Activated T-cell treated with anti-CD3 and anti-CD28 coated beads for 4 hours (primary cell): ENCODE data around the gene ETS1.

Experiments used
- DNase-seq: peaks from one replicate; pipeline ENCODE4 v3.0.0-alpha.2; 2020

Gene ETS1

DNA sequence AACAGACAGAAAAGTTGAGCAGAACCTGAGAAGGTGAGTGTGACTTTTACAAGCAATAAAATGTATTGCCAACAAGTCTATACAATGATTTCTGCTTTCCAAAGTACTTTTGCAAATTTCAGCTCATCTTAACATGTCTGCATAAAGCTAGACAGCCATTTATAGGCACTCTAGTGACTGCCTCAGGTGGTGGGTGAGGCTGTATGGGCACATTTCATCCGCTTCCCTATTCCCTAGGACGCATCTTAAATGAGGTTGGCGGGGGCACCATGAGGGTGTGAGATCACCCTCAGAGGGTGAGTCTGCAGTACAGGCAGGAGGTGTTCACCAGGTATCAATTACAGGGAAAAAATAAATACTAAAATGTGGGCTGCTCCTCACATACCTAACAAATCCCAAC lies 110.1 kb downstream of the ETS1 start:
- no peak for DNase-seq

GRCh38 chr11:128476729-128477128 lies 110.6 kb downstream of the ETS1 start:
- DNase-seq, result no peak

DNA sequence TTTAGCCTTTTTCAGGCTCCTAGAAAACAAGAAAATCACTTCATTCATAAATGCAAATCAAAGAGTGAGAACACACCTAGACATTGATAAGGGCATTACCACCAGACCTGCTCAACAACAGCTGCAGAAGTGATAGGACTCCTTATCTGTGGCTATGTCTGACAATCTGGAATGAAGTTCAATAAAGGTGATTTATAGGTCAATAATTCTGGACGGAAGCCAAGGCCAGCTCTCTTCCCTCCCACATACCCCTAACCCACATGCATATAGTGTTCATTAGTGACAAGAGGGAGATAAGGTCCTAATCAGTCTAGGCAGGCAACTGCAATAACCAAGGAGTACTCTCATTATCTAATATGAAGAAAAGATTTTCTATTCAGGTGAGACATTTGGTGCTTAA lies 111.3 kb downstream of the ETS1 start:
- DNase-seq, result no peak

DNA sequence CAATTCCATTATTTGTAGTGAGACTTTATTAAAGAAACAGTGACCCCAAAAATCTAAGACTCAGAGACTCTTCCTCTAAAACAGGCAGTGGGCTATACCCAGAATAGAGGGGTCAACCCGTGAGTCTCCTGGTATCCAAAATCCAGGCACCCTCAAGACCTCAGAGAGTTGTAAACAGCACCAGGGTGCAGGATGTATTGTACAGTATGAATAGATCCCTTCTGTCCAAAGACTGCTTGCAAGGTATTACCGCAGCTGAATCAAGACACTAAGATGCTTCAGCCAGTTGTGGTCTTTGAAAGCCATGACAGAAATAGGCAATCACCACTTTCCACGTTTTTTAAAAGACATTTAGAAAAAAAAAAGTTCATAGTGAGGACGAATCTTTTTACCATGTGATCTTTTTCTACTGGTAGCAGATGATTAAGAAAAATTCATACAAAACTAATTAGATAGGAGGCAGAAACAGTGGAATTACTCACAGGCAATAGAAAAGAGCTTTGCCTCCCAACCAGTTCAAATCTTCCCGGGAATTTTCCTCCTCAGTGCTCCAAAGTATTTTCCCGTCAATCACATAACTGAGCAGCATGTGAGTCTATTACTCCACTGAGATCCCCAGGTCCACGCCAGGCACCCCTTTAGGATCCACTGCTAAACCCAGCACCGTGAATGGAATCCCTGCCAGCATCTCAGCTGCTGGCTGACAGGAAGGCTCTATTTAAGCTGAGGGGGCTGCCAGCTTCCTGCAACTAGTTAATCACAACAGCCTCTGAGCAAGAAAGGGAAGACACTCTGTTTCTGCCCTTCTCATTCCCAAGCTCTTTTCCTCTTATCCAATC lies 113.1 kb downstream of the ETS1 start:
- no peak for DNase-seq

- no peak for DNase-seq
Observed at GRCh38 chr11:128473636-128474035, 113.7 kb downstream of the ETS1 start.

- DNase-seq, result no peak
Observed at GRCh38 chr11:128472128-128473089, 114.9 kb downstream of the ETS1 start.

DNA sequence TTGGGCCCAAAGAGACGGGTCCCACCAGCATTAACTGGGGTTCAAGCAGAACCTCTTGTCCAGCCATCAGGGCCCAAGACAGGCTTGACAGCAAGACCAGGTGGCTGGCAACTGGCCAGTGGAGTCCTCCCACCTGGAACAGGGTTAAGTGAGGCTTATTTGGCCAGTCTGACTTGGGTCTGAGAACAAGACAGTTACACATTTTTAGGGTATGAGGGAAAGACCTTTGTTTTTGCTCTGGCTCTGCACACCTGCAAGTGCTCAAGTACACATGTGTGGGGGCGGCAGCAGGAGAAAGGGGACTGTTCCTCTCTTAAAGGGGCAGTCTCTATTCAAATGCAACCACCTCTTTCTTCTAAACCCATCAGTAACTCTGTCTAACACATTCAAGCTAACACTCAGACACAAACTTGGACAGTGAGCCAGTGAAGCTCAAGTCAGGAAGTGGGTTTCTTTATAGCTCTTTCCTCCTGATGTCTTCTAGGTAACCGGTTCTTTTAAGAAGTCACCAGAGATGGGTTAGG lies 116.2 kb downstream of the ETS1 start:
- no peak for DNase-seq

- no peak for DNase-seq
Observed at GRCh38 chr11:128470081-128470480, 117.3 kb downstream of the ETS1 start.

DNA sequence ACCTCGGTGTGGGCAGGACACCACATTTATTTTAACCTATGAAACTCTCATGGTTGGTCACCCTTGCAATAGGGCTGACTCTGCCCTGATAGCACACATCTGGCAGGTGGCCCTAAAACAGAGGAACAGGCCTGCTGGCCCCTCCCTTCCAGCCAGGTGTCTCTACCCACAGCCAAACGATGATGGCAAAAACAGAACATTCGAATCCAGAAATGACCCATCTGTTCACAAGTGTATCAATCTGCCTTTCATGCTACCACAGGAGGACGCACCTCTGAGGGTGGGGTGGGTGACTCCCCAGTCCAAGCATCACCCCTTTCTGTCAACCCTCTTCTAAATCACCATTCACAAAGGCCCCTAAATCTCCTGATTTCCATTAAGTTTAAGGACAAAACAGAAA lies 118.1 kb downstream of the ETS1 start:
- no peak for DNase-seq

DNA sequence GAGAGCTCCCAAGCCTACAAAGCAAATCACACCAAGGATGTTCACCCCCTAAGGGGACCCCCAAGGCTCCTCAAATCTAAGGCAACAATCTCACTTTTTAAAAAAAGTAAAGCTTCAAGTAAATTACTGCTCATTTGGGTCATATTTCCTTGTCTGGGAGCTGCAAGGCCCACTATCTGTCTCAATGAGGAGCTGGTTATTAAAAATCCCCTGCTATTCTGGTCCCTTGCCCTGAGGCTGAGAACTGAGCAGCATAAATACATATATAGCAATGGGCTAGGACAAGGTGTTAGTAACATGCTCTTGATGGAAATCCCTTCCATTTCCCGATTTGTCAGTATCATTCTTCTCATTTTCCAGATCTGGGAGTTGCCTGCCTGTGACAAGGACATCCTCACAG lies 119.2 kb downstream of the ETS1 start:
- no peak for DNase-seq

DNA sequence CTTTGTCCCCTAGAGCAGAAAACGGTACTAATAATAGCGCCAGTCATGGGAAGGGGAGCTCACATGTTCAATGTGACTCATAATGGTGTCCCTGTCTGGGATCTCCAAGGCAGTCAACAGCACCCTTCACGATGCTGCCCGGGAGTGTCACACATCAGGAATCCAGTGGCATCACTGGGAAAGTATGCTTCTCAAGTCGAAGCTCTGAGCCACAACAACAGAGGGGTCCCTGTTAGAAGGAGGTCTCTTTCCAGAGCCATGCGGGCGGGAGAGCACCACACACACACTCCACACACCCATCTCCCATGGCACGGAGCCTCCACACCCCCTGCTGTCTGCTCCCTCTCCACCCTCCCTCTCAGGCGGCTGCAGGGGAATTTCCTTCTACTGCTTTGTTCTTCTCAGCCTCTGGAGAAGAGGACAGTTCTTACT lies 119.7 kb downstream of the ETS1 start:
- no peak for DNase-seq

DNA sequence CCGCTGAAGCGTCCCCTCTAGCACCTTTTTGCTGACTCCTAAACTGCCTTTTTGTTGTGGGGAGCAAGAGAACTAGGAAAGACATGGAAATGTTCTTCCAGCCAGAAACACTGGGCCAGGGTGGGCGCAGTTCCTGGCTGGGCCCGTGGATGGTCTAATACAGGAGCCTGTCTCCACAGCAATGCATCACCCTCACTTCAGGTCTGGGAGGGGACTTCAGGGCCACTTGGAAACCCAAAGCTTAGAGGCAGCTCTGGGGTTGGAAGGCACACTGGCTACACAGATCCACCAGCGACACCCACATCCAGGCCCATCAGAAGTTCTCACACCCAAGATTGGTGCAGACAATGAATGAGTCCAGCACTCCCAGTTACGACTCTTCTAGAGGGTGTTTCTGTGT lies 120.3 kb downstream of the ETS1 start:
- DNase-seq, result no peak

- DNase-seq, result no peak
Observed at GRCh38 chr11:128465946-128466705, 121.2 kb downstream of the ETS1 start.

GRCh38 chr11:128465531-128465930 lies 121.8 kb downstream of the ETS1 start:
- no peak for DNase-seq

GRCh38 chr11:128464878-128465450 lies 122.4 kb downstream of the ETS1 start:
- DNase-seq, result no peak

DNA sequence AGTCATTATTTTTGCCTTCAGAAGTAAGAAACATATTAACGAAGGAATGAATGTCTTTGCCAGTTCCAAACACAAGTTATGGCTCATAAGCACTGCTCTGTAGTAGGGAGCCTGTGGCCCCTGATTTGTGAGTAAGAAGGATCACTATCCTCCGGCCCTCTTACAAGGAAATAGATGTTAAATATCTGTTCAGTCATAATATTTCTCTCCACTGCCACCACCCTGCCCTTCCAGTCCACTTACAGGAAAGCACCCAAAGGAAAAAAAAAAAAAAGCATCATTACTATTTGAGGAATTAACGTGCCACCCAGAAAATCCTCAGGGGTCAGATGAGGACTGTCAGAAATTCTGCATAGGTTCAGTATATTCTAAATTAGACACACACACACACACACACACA lies 123.4 kb downstream of the ETS1 start:
- DNase-seq, result no peak

- DNase-seq, result no peak
Observed at GRCh38 chr11:128463371-128463829, 124.0 kb downstream of the ETS1 start.

DNA sequence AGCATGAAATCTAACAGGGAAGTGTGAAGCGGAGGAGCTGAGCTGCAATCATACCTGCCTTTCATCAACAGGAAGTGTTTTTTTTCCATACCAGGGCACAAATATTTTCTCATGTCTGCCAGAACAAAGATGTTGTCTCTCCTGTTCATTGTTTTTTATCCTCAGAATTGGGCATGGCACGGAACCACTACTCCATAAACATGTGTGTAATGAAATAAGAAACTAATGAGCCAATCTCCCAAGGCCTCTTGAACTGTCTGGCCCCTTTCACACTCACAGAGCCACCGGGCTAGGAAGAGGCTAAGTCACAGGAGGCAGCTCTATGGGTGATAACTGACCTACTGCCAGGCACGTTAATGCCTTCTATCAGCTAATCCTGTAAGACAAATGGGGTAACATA lies 124.4 kb downstream of the ETS1 start:
- no peak for DNase-seq

DNA sequence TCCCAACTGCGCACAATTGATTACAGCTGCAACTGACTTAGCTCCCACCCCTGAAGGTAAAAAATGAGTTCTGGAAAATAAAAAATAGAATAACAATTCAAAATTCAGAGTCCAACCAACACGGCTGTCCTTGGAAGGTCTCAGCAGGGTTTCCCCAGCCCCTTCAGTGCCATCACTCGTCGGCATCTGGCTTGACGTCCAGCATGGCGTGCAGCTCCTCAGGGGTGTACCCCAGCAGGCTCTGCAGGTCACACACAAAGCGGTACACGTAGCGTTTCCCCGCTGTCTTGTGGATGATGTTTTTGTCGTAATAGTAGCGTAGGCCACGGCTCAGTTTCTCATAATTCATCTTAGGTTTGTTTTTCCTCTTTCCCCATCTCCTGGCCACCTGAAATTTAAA lies 125.2 kb downstream of the ETS1 start:
- DNase-seq, result no peak

- no peak for DNase-seq
Observed at GRCh38 chr11:128458321-128458720, 129.0 kb downstream of the ETS1 start.

GRCh38 chr11:128457874-128458273 lies 129.5 kb downstream of the ETS1 start:
- no peak for DNase-seq

DNA sequence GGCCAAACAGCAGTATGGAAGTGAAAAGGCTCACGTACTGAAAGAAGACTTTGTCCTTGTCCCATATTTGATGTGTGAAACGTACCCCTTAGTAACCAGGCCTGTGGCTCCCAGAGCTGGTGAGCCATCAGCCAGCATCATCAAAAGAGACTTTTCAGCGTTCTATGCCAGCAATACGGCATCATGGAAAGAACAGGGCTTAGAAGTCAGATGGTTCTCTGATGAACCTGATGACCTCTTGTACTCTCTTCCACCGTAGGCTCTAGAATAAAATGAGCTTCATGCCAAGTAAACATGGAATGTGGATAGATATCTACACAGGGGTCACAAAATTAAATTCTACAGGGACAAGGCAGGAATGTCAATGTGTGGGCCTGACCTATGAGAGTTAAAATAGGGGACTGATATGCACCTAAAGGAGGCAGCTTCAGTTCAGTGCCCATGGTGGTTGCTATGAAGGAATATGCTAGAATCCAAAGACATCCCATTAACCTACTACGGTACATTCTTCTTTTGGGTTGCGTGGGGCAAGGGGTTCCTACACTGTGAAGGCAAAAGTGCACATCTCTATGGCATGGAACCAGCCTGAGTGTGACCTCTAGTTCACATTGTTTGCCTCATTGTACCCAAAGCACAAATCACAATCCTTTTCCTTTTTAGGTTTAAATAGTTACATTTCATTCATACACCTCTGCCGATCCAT lies 130.6 kb downstream of the ETS1 start:
- no peak for DNase-seq
